Osteocyte (in vitro differentiated cells): ENCODE results near the gene SPAG9. TPM values are rescaled to one million over a fixed set of nuclear protein-coding genes. Genes with fewer than 3 reads are reported as not detected.
A peak's percentile ranks its signal among the peaks of the same experiment; 100 is the strongest.

Experiments
- DNase-seq: peaks from one replicate; pipeline ENCODE4 v3.0.0; 2021; ENCODE audit warnings: mixed read lengths; ENCODE audit not compliant: unreplicated experiment; ENCODE audit errors: extremely low spot score
- H3K27ac Mint-ChIP-seq: one replicate; pipeline ENCODE4 v1.8.0; 2021; ENCODE audit warnings: mild to moderate bottlenecking, mixed read lengths; ENCODE audit not compliant: unreplicated experiment
- H3K27me3 Mint-ChIP-seq: one replicate; pipeline ENCODE4 v1.8.0; 2021; ENCODE audit warnings: mixed read lengths; ENCODE audit not compliant: unreplicated experiment
- H3K36me3 Mint-ChIP-seq: one replicate; pipeline ENCODE4 v1.8.0; 2021; ENCODE audit warnings: mixed read lengths; ENCODE audit not compliant: unreplicated experiment
- H3K4me1 Mint-ChIP-seq: one replicate; pipeline ENCODE4 v1.8.0; 2021; ENCODE audit warnings: mixed read lengths; ENCODE audit not compliant: unreplicated experiment
- H3K4me3 Mint-ChIP-seq: one replicate; pipeline ENCODE4 v1.8.0; 2021; ENCODE audit warnings: mild to moderate bottlenecking, moderate library complexity, mixed read lengths; ENCODE audit not compliant: unreplicated experiment
- H3K9me3 Mint-ChIP-seq: one replicate; pipeline ENCODE4 v1.8.0; 2021; ENCODE audit warnings: mixed read lengths; ENCODE audit not compliant: unreplicated experiment
- CTCF ChIP-seq: fragments of 200-600 bp; sonication (generic); IDR thresholded peaks from 2 replicates; pipeline ENCODE4 v1.5.0; 2021; ENCODE audit warnings: antibody characterized with exemption, mild to moderate bottlenecking, moderate library complexity
- total RNA-seq: library from RNA; stranded (reverse); gene quantifications from 2 replicates; pipeline ENCODE4 v1.2.1, GENCODE V29; 2021

SPAG9 gene
- total RNA-seq, 1 donor from 2014 or later, result 100 TPM

- TF ChIP-seq CTCF, result no peak
- DNase-seq, result no peak
- Mint-ChIP-seq H3K27ac (peak overlapping the region; percentile 20), H3K4me1 (peaks cover 32% of the 10 kb centered on the region), H3K36me3 (peaks cover 4% of the 10 kb centered on the region), H3K27me3 (no peaks in the 10 kb centered on the region), H3K9me3 (no peaks in the 10 kb centered on the region), H3K4me3 (no peak overlapping the region)
Measured at GRCh38 chr17:51059781-51060180, 60.9 kb downstream of the SPAG9 start.

- H3K4me3 Mint-ChIP-seq, result no peak overlapping the region
- H3K9me3 Mint-ChIP-seq, result no peaks in the 10 kb centered on the region
- no peak for DNase-seq
- H3K27ac Mint-ChIP-seq, result peak overlapping the region; percentile 80
- no peaks in the 10 kb centered on the region for H3K27me3 Mint-ChIP-seq
- peaks cover 2% of the 10 kb centered on the region for H3K36me3 Mint-ChIP-seq
- H3K4me1 Mint-ChIP-seq, result peaks cover 32% of the 10 kb centered on the region
- no peak for TF ChIP-seq CTCF
Measured at GRCh38 chr17:51057534-51057933, 63.1 kb downstream of the SPAG9 start.

GRCh38 chr17:51056813-51057510 is 63.7 kb downstream of the SPAG9 start:
- TF ChIP-seq CTCF, result peak; percentile 81
- Mint-ChIP-seq H3K36me3 (peaks cover 2% of the 10 kb centered on the region), H3K9me3 (no peaks in the 10 kb centered on the region), H3K27ac (peak overlapping the region; percentile 80), H3K4me1 (peaks cover 35% of the 10 kb centered on the region), H3K4me3 (no peak overlapping the region), H3K27me3 (no peaks in the 10 kb centered on the region)
- DNase-seq, result no peak

GRCh38 chr17:51054748-51055147 is 65.9 kb downstream of the SPAG9 start:
- H3K4me1 Mint-ChIP-seq, result peaks cover 41% of the 10 kb centered on the region
- TF ChIP-seq CTCF, result no peak
- H3K27me3 Mint-ChIP-seq, result no peaks in the 10 kb centered on the region
- H3K36me3 Mint-ChIP-seq, result peaks cover under 1% of the 10 kb centered on the region
- H3K27ac Mint-ChIP-seq, result no peak overlapping the region
- DNase-seq, result no peak
- H3K9me3 Mint-ChIP-seq, result no peaks in the 10 kb centered on the region
- no peak overlapping the region for H3K4me3 Mint-ChIP-seq

GRCh38 chr17:51052235-51052634 is 68.4 kb downstream of the SPAG9 start:
- no peaks in the 10 kb centered on the region for H3K9me3 Mint-ChIP-seq
- H3K4me1 Mint-ChIP-seq, result peaks cover 34% of the 10 kb centered on the region
- H3K36me3 Mint-ChIP-seq, result no peaks in the 10 kb centered on the region
- DNase-seq, result no peak
- peak overlapping the region; percentile 71 for H3K27ac Mint-ChIP-seq
- no peak for TF ChIP-seq CTCF
- H3K4me3 Mint-ChIP-seq, result no peak overlapping the region
- no peaks in the 10 kb centered on the region for H3K27me3 Mint-ChIP-seq
